Measurements from ENCODE around the gene FAM199X.

- TF ChIP-seq CTCF (IDR thresholded peaks at IDR 0.05; ENCODE audit: insufficient read depth, low read length) (no peak), POLR2AphosphoS5 (IDR thresholded peaks at IDR 0.05; ENCODE audit: low read depth) (no peak)
Observed at GRCh38 chrX:104193485-104193884, 27.2 kb downstream of the FAM199X start.
